Astrocyte (in vitro differentiated cells and primary cell): ENCODE results near the gene NRG2. TPM values are rescaled to one million over a fixed set of nuclear protein-coding genes. Genes with fewer than 3 reads are reported as not detected.

Experiments used
- DNase-seq: peaks from one replicate; pipeline ENCODE4 v3.0.0-alpha.2; 2010; ENCODE audit warnings: low read depth
- FAIRE-seq: peaks from 2 replicates; lab custom pipeline; 2011; peaks lifted over from hg19 to GRCh38; lab: Jason Lieb, UNC
- H2AFZ ChIP-seq: 2 replicates; pipeline ENCODE4 v1.6.0; 2012; ENCODE audit warnings: low read depth, low read length, inconsistent platforms
- H3K27ac ChIP-seq: 2 replicates; pipeline ENCODE4 v1.5.1; 2011; ENCODE audit warnings: low read depth, low read length, inconsistent platforms
- H3K27me3 ChIP-seq: 2 replicates; pipeline ENCODE4 v1.6.0; 2011; ENCODE audit warnings: low read length, inconsistent platforms; ENCODE audit not compliant: insufficient read depth
- H3K36me3 ChIP-seq: 2 replicates; pipeline ENCODE4 v1.5.1; 2011; ENCODE audit warnings: low read length, inconsistent platforms; ENCODE audit not compliant: insufficient read depth
- H3K4me1 ChIP-seq: 2 replicates; pipeline ENCODE4 v1.5.1; 2011; ENCODE audit warnings: low read length, inconsistent platforms; ENCODE audit not compliant: insufficient read depth
- H3K4me2 ChIP-seq: 2 replicates; pipeline ENCODE4 v1.6.0; 2012; ENCODE audit warnings: low read length, inconsistent platforms
- H3K4me3 ChIP-seq: 2 replicates; pipeline ENCODE4 v1.5.1; 2011; ENCODE audit warnings: low read depth, mild to moderate bottlenecking, low read length, inconsistent platforms; ENCODE audit not compliant: insufficient read depth
- H3K79me2 ChIP-seq: 2 replicates; pipeline ENCODE4 v1.6.0; 2012; ENCODE audit warnings: mild to moderate bottlenecking, low read length, inconsistent platforms; ENCODE audit not compliant: insufficient read depth
- H3K9ac ChIP-seq: 2 replicates; pipeline ENCODE4 v1.6.0; 2012; ENCODE audit warnings: mild to moderate bottlenecking, low read length, inconsistent platforms
- H3K9me3 ChIP-seq: 2 replicates; pipeline ENCODE4 v1.5.1; 2012; ENCODE audit warnings: low read depth, mild to moderate bottlenecking, low read length, inconsistent platforms; ENCODE audit not compliant: insufficient read depth
- H4K20me1 ChIP-seq: 2 replicates; pipeline ENCODE4 v1.6.0; 2012; ENCODE audit warnings: low read length, inconsistent platforms; ENCODE audit not compliant: insufficient read depth
- H3K27ac Mint-ChIP-seq: one replicate; pipeline ENCODE4 v1.8.0; 2021; ENCODE audit warnings: mild to moderate bottlenecking, mixed read lengths; ENCODE audit not compliant: unreplicated experiment
- H3K27me3 Mint-ChIP-seq: one replicate; pipeline ENCODE4 v1.8.0; 2021; ENCODE audit warnings: low read depth, mixed read lengths; ENCODE audit not compliant: unreplicated experiment
- H3K36me3 Mint-ChIP-seq: one replicate; pipeline ENCODE4 v1.8.0; 2021; ENCODE audit warnings: low read depth, mixed read lengths; ENCODE audit not compliant: unreplicated experiment
- H3K4me1 Mint-ChIP-seq: one replicate; pipeline ENCODE4 v1.8.0; 2021; ENCODE audit warnings: low read depth, mixed read lengths; ENCODE audit not compliant: unreplicated experiment
- H3K4me3 Mint-ChIP-seq: one replicate; pipeline ENCODE4 v1.8.0; 2021; ENCODE audit warnings: mild to moderate bottlenecking, moderate library complexity, mixed read lengths; ENCODE audit not compliant: unreplicated experiment
- H3K9me3 Mint-ChIP-seq: one replicate; pipeline ENCODE4 v1.8.0; 2021; ENCODE audit warnings: mild to moderate bottlenecking, mixed read lengths; ENCODE audit not compliant: unreplicated experiment
- CTCF ChIP-seq: IDR thresholded peaks from 2 replicates; pipeline ENCODE4 v1.5.1; 2011; ENCODE audit warnings: low read depth, mild to moderate bottlenecking, inconsistent platforms, low read length, moderate library complexity; ENCODE audit not compliant: insufficient read depth
- EZH2 ChIP-seq: IDR thresholded peaks from 2 replicates; pipeline ENCODE4 v1.6.1; 2012; ENCODE audit warnings: mild to moderate bottlenecking, low read length, inconsistent platforms; ENCODE audit not compliant: insufficient read depth
- total RNA-seq: library from RNA; stranded (reverse); gene quantifications from 2 replicates; pipeline ENCODE4 v1.2.1, GENCODE V29; 2021

The NRG2 gene
- total RNA-seq, 1 donor from 2014 or later = 0.54 TPM

GRCh38 chr5:139888370-139888769 is 154.7 kb downstream of the NRG2 start:
- H3K9me3 Mint-ChIP-seq = peaks cover 5% of the 10 kb centered on the region
- H4K20me1 ChIP-seq = no peaks in the 10 kb centered on the region
- FAIRE-seq (no peak), DNase-seq (no peak)
- H3K79me2 ChIP-seq = no peaks in the 10 kb centered on the region
- no peaks in the 10 kb centered on the region for H3K36me3 ChIP-seq
- no peaks in the 10 kb centered on the region for H3K4me1 Mint-ChIP-seq
- H3K4me3 Mint-ChIP-seq = no peak overlapping the region
- peaks cover 5% of the 10 kb centered on the region for H3K36me3 Mint-ChIP-seq
- H3K4me3 ChIP-seq = no peak overlapping the region
- no peak overlapping the region for H3K9ac ChIP-seq
- no peak overlapping the region for H2AFZ ChIP-seq
- H3K27ac ChIP-seq = no peak overlapping the region
- no peaks in the 10 kb centered on the region for H3K4me1 ChIP-seq
- no peak overlapping the region for H3K4me2 ChIP-seq
- no peak overlapping the region for H3K27ac Mint-ChIP-seq
- TF ChIP-seq EZH2 (no peak), CTCF (no peak)
- H3K9me3 ChIP-seq = no peaks in the 10 kb centered on the region
- H3K27me3 ChIP-seq = peaks cover 43% of the 10 kb centered on the region
- H3K27me3 Mint-ChIP-seq = peaks cover 89% of the 10 kb centered on the region

GRCh38 chr5:139886213-139886612 is 156.9 kb downstream of the NRG2 start:
- peaks cover 28% of the 10 kb centered on the region for H3K27me3 ChIP-seq
- no peak overlapping the region for H2AFZ ChIP-seq
- TF ChIP-seq CTCF (no peak), EZH2 (no peak)
- peaks cover 5% of the 10 kb centered on the region for H3K9me3 Mint-ChIP-seq
- no peak overlapping the region for H3K27ac Mint-ChIP-seq
- H3K36me3 ChIP-seq = no peaks in the 10 kb centered on the region
- no peak overlapping the region for H3K4me3 ChIP-seq
- no peaks in the 10 kb centered on the region for H3K4me1 ChIP-seq
- DNase-seq (no peak), FAIRE-seq (no peak)
- no peaks in the 10 kb centered on the region for H3K79me2 ChIP-seq
- H3K27me3 Mint-ChIP-seq = peaks cover 85% of the 10 kb centered on the region
- peaks cover 5% of the 10 kb centered on the region for H3K36me3 Mint-ChIP-seq
- H3K9ac ChIP-seq = no peak overlapping the region
- H3K4me1 Mint-ChIP-seq = no peaks in the 10 kb centered on the region
- H4K20me1 ChIP-seq = no peaks in the 10 kb centered on the region
- no peak overlapping the region for H3K4me2 ChIP-seq
- no peak overlapping the region for H3K4me3 Mint-ChIP-seq
- no peaks in the 10 kb centered on the region for H3K9me3 ChIP-seq
- H3K27ac ChIP-seq = no peak overlapping the region

- Mint-ChIP-seq H3K9me3 (peaks cover 5% of the 10 kb centered on the region), H3K27ac (no peak overlapping the region), H3K27me3 (peaks cover 83% of the 10 kb centered on the region), H3K36me3 (peaks cover 5% of the 10 kb centered on the region), H3K4me1 (no peaks in the 10 kb centered on the region), H3K4me3 (no peak overlapping the region)
- Histone ChIP-seq H3K4me3 (no peak overlapping the region), H3K27ac (no peak overlapping the region), H2AFZ (no peak overlapping the region), H3K4me1 (no peaks in the 10 kb centered on the region), H3K9ac (no peak overlapping the region), H3K4me2 (no peak overlapping the region), H4K20me1 (no peaks in the 10 kb centered on the region), H3K36me3 (no peaks in the 10 kb centered on the region), H3K9me3 (no peaks in the 10 kb centered on the region), H3K27me3 (peaks cover 25% of the 10 kb centered on the region), H3K79me2 (no peaks in the 10 kb centered on the region)
- TF ChIP-seq EZH2 (no peak), CTCF (no peak)
- FAIRE-seq = no peak
- DNase-seq = no peak
Observed at GRCh38 chr5:139885857-139886208, 157.3 kb downstream of the NRG2 start.
